Heart left ventricle (tissue), 16 donors: ENCODE measurements around the gene CCDC51. TPM values are rescaled to one million over a fixed set of nuclear protein-coding genes. Genes with fewer than 3 reads are reported as not detected.

Experiments
- ATAC-seq, 4 donors: fragments of 200-7000 bp; cut with Tn5 transposase; one replicate each; pipeline ENCODE4 v1.9.1; 2020 to 2022; ENCODE audit warnings: moderate library complexity in 4 of 4, mild to moderate bottlenecking in 3 of 4, moderate number of reproducible peaks in 1 of 4
- DNase-seq, 5 donors: peaks; one replicate each; pipeline ENCODE4 v3.0.0-alpha.2; 2020
- H3K27ac ChIP-seq, 12 donors: fragments of 200-600 bp; sonication (generic) in 4 of 12; one replicate each; pipeline versions ENCODE4 v1.5.0 to v1.8.0; 2016 to 2022; ENCODE audit warnings: mild to moderate bottlenecking in 2 of 12
- H3K27me3 ChIP-seq, 9 donors: fragments of 200-600 bp; sonication (generic) in 2 of 9; one replicate each; pipeline versions ENCODE4 v1.5.1 to v1.8.0; 2016 to 2022; ENCODE audit warnings: mild to moderate bottlenecking in 3 of 9
- H3K36me3 ChIP-seq, 9 donors: fragments of 200-600 bp; sonication (generic) in 2 of 9; one replicate each; pipeline versions ENCODE4 v1.5.0 to v1.8.0; 2018 to 2022; ENCODE audit warnings: mild to moderate bottlenecking in 2 of 9
- H3K4me1 ChIP-seq, 12 donors: fragments of 200-600 bp; sonication (generic) in 4 of 12; one replicate each; pipeline versions ENCODE4 v1.5.0 to v1.8.0; 2016 to 2022; ENCODE audit warnings: mild to moderate bottlenecking in 3 of 12
- H3K4me3 ChIP-seq, 12 donors: fragments of 200-600 bp; sonication (generic) in 4 of 12; one replicate each; pipeline versions ENCODE4 v1.5.0 to v1.8.0; 2017 to 2022; ENCODE audit warnings: mild to moderate bottlenecking in 9 of 12, moderate library complexity in 4 of 12
- H3K9me3 ChIP-seq, 12 donors: fragments of 200-600 bp; sonication (generic) in 4 of 12; one replicate each; pipeline versions ENCODE4 v1.5.0 to v1.8.0; 2016 to 2022; ENCODE audit warnings: mild to moderate bottlenecking in 1 of 12
- CTCF ChIP-seq, 12 donors: fragments of 200-600 bp; sonication (generic) in 4 of 12; IDR thresholded peaks; one replicate each; pipeline versions ENCODE4 v1.5.0 to v1.8.0; 2018 to 2022; ENCODE audit warnings: antibody characterized with exemption in 12 of 12, mild to moderate bottlenecking in 5 of 12
- POLR2A ChIP-seq, 2 donors: fragments of 450-650 bp; IDR thresholded peaks; one replicate each; pipeline ENCODE4 v1.6.1; 2017; ENCODE audit warnings: antibody characterized with exemption in 2 of 2, mild to moderate bottlenecking in 2 of 2, moderate library complexity in 2 of 2
- WGBS, 4 donors: extraction: QIAGEN DNeasy Blood & Tissue Kit in 2 of 4; methylation state at CpG; one replicate each; pipeline versions ENCODE4 v1.1.5 to v1.1.7; 2013 to 2018; 5-methylcytosine and 5-hydroxymethylcytosine counted together
- intact Hi-C, 10 donors: fragments of 100-400 bp; cut with DNase I; formaldehyde crosslinking; loops; one replicate each; pipeline versions ENCODE4 v1.11.1 to v1.14.2; 2022
- polyA plus RNA-seq, 2 donors: library from polyadenylated mRNA; stranded (reverse); fragments of 200-250 nt; gene quantifications; one replicate each; pipeline ENCODE4 v1.2.3, GENCODE V29; 2013
- total RNA-seq, 9 donors: library from RNA; depleted of rRNA in 2 of 9; stranded (reverse); fragments of >200 nt in 2 of 9; fragmentation: NEBNext Ultra II Directional in 3 of 9; extraction: Animal tissue kit (Norgen Biotek cat#: 25700) in 3 of 9; gene quantifications; one replicate each; pipeline versions ENCODE4 v1.1.0 to v1.2.4, GENCODE V29; 2016 to 2023
- donor health status: ischemic (EF 13 %, LVEDD 7.1; RV severe dilation, severe dysfunction).
- donor health status: healthy with polysubstance abuse.
- donor health status: DM: no; HTN: yes; CAD: no.
- donor health status: DM: no; HTN: no; CAD: no.
- donor health status: ischemic (EF 25% LVEDD 6.9; RV normal size, moderate dysfunction).
- donor health status: ischemic (EF 25% LVEDD 5.7; RV mildly dilated, moderate dysfunction).
- donor health status: healthy.
- donor health status: DM: yes; HTN: yes; CAD: no.
- donor health status: ischemic (EF 35%, LVEDD 5.7; RV mildly dilated, moderate dysfunction).
- donor health status: nonischemic (EF 11% LVEDD 7.7; RV severe dilation, severe dysfunction).
- donor health status: DM: yes; HTN: yes; CAD: no.
- donor health status: PGD.
- donor health status: ischemic (EF 29% LVEDD 5.4; RV normal size, mild dysfunction).
- donor health status: nonischemic (EF 23%, LVEDD 6.1; RV moderate dilation, normal function).

The CCDC51 gene
- total and polyA plus RNA-seq, 11 donors, result 8.2 to 14.8 (median 11.6) TPM

- TF ChIP-seq POLR2A (IDR thresholded peaks at IDR 0.05) (no peak), CTCF (IDR thresholded peaks at IDR 0.05) (no peak)
- intact Hi-C loops, result loop anchor here in 9 of 10 donors (1.0 to 5.0 kb wide), 8 partner anchors 33 to 242 kb away; no protein-coding TSS in a partner anchor
- peak overlapping the region in 1 of 12 donors; percentile 60 for H3K27ac ChIP-seq
Observed at GRCh38 chr3:48434591-48435222, 5.2 kb downstream of the CCDC51 start.

GRCh38 chr3:48433472-48434118, 6.3 kb downstream of the CCDC51 start:
- Histone ChIP-seq H3K4me1 (peaks cover 0 to 31% (median 11%) of the 10 kb centered on the region in 12 donors), H3K9me3 (no peaks in the 10 kb centered on the region), H3K27ac (peak overlapping the region in 1 of 12 donors; percentile 60), H3K27me3 (no peaks in the 10 kb centered on the region), H3K36me3 (peaks cover 0 to 25% (median 16%) of the 10 kb centered on the region in 9 donors), H3K4me3 (no peak overlapping the region)
- WGBS, 4 donors, result 66 to 83% (median 72%) methylated on average over 12 of the region's 12 CpGs
- TF ChIP-seq POLR2A (IDR thresholded peaks at IDR 0.05) (no peak), CTCF (IDR thresholded peaks at IDR 0.05) (no peak)
- DNase-seq, result no peak
- peak in 1 of 4 donors; percentile 31 for ATAC-seq
- intact Hi-C loops, result loop anchor here in 4 of 10 donors (1.0 to 2.0 kb wide), 5 partner anchors 30 to 161 kb away; no protein-coding TSS in a partner anchor

More at GRCh38 chr3:48434591-48435222, 5.2 kb downstream of the CCDC51 start:
- DNase-seq, result no peak
- ATAC-seq, result no peak
- Histone ChIP-seq H3K27me3 (no peaks in the 10 kb centered on the region), H3K4me1 (peaks cover 0 to 37% (median 15%) of the 10 kb centered on the region in 12 donors), H3K36me3 (peaks cover 0 to 25% (median 16%) of the 10 kb centered on the region in 9 donors), H3K4me3 (no peak overlapping the region), H3K9me3 (no peaks in the 10 kb centered on the region)
- 60 to 66% (median 64%) methylated on average over 11 to 15 of the region's 15 CpGs for WGBS, 4 donors

GRCh38 chr3:48432411-48433371, 7.2 kb downstream of the CCDC51 start:
- no peak for TF ChIP-seq POLR2A (IDR thresholded peaks at IDR 0.05)
- TF ChIP-seq CTCF (IDR thresholded peaks at IDR 0.05), result peak in 1 of 12 donors; percentile 15
- Histone ChIP-seq H3K4me3 (no peak overlapping the region), H3K36me3 (peaks cover 0 to 25% (median 16%) of the 10 kb centered on the region in 9 donors), H3K4me1 (peaks cover 0 to 38% (median 19%) of the 10 kb centered on the region in 12 donors), H3K27me3 (no peaks in the 10 kb centered on the region), H3K27ac (no peak overlapping the region), H3K9me3 (no peaks in the 10 kb centered on the region)
- intact Hi-C loops, result loop anchor here in 2 of 10 donors (1.0 to 2.0 kb wide), 2 partner anchors 29 to 30 kb away; no protein-coding TSS in a partner anchor
- ATAC-seq, result no peak
- 79 to 84% (median 83%) methylated on average over 14 to 16 of the region's 16 CpGs for WGBS, 4 donors
- DNase-seq, result no peak
